ENCODE results near the gene SPTBN1. TPM values are rescaled to one million over a fixed set of nuclear protein-coding genes. Genes with fewer than 3 reads are reported as not detected.

Gene SPTBN1
- polyA plus RNA-seq, 4 donors = 27.1 to 195 (median 51.1) TPM

- no peak overlapping the region for H3K27ac ChIP-seq (ENCODE audit: low read depth in 1 of 3, low read length in 2 of 3)
- H3K36me3 ChIP-seq (ENCODE audit: control insufficient read depth in 3 of 3, insufficient read depth in 2 of 3, low read depth in 1 of 3, low read length in 3 of 3) = peaks cover 35 to 64% (median 53%) of the 10 kb centered on the region in 3 donors
- H3K4me3 ChIP-seq (ENCODE audit: low read depth in 1 of 3, low read length in 3 of 3) = no peak overlapping the region
- no peaks in the 10 kb centered on the region for H3K9me3 ChIP-seq (ENCODE audit: control insufficient read depth in 2 of 2, insufficient read depth in 1 of 2, low read depth in 1 of 2, low read length in 1 of 2)
- H3K4me1 ChIP-seq (ENCODE audit: control insufficient read depth in 3 of 3, insufficient read depth in 2 of 3, low read depth in 1 of 3, low read length in 2 of 3) = no peaks in the 10 kb centered on the region
- no peak for FAIRE-seq
- WGBS, 3 donors = 93 to 100% (median 97%) methylated on average over 3 of the region's 3 CpGs
- DNase-seq = no peak
- H3K27me3 ChIP-seq (ENCODE audit: control insufficient read depth in 3 of 3, insufficient read depth in 3 of 3, low read length in 3 of 3) = no peaks in the 10 kb centered on the region
These were observed 192.1 kb downstream of the SPTBN1 start for GRCh38 chr2:54648256-54648655.

GRCh38 chr2:54649191-54649590, 193.1 kb downstream of the SPTBN1 start:
- FAIRE-seq (no peak), DNase-seq (no peak)
- WGBS, 3 donors = 95 to 99% (median 97%) methylated on average over 4 of the region's 4 CpGs
- Histone ChIP-seq H3K4me3 (ENCODE audit: low read depth in 1 of 3, low read length in 3 of 3) (no peak overlapping the region), H3K27ac (ENCODE audit: low read depth in 1 of 3, low read length in 2 of 3) (no peak overlapping the region), H3K27me3 (ENCODE audit: control insufficient read depth in 3 of 3, insufficient read depth in 3 of 3, low read length in 3 of 3) (no peaks in the 10 kb centered on the region), H3K4me1 (ENCODE audit: control insufficient read depth in 3 of 3, insufficient read depth in 2 of 3, low read depth in 1 of 3, low read length in 2 of 3) (no peaks in the 10 kb centered on the region), H3K9me3 (ENCODE audit: control insufficient read depth in 2 of 2, insufficient read depth in 1 of 2, low read depth in 1 of 2, low read length in 1 of 2) (no peaks in the 10 kb centered on the region), H3K36me3 (ENCODE audit: control insufficient read depth in 3 of 3, insufficient read depth in 2 of 3, low read depth in 1 of 3, low read length in 3 of 3) (peaks cover 34 to 67% (median 52%) of the 10 kb centered on the region in 3 donors)

GRCh38 chr2:54649633-54650032, 193.5 kb downstream of the SPTBN1 start:
- H3K9me3 ChIP-seq (ENCODE audit: control insufficient read depth in 2 of 2, insufficient read depth in 1 of 2, low read depth in 1 of 2, low read length in 1 of 2) = no peaks in the 10 kb centered on the region
- no peak overlapping the region for H3K27ac ChIP-seq (ENCODE audit: low read depth in 1 of 3, low read length in 2 of 3)
- H3K27me3 ChIP-seq (ENCODE audit: control insufficient read depth in 3 of 3, insufficient read depth in 3 of 3, low read length in 3 of 3) = no peaks in the 10 kb centered on the region
- peaks cover 33 to 69% (median 52%) of the 10 kb centered on the region in 3 donors for H3K36me3 ChIP-seq (ENCODE audit: control insufficient read depth in 3 of 3, insufficient read depth in 2 of 3, low read depth in 1 of 3, low read length in 3 of 3)
- H3K4me3 ChIP-seq (ENCODE audit: low read depth in 1 of 3, low read length in 3 of 3) = no peak overlapping the region
- FAIRE-seq = no peak
- 96 to 97% (median 96%) methylated on average over 12 of the region's 12 CpGs for WGBS, 3 donors
- H3K4me1 ChIP-seq (ENCODE audit: control insufficient read depth in 3 of 3, insufficient read depth in 2 of 3, low read depth in 1 of 3, low read length in 2 of 3) = no peaks in the 10 kb centered on the region
- DNase-seq = no peak

GRCh38 chr2:54650612-54651011, 194.5 kb downstream of the SPTBN1 start:
- Histone ChIP-seq H3K4me3 (ENCODE audit: low read depth in 1 of 3, low read length in 3 of 3) (no peak overlapping the region), H3K27ac (ENCODE audit: low read depth in 1 of 3, low read length in 2 of 3) (no peak overlapping the region), H3K9me3 (ENCODE audit: control insufficient read depth in 2 of 2, insufficient read depth in 1 of 2, low read depth in 1 of 2, low read length in 1 of 2) (no peaks in the 10 kb centered on the region), H3K4me1 (ENCODE audit: control insufficient read depth in 3 of 3, insufficient read depth in 2 of 3, low read depth in 1 of 3, low read length in 2 of 3) (no peaks in the 10 kb centered on the region), H3K36me3 (ENCODE audit: control insufficient read depth in 3 of 3, insufficient read depth in 2 of 3, low read depth in 1 of 3, low read length in 3 of 3) (peaks cover 39 to 69% (median 51%) of the 10 kb centered on the region in 3 donors), H3K27me3 (ENCODE audit: control insufficient read depth in 3 of 3, insufficient read depth in 3 of 3, low read length in 3 of 3) (no peaks in the 10 kb centered on the region)
- DNase-seq = no peak
- WGBS, 3 donors = 94 to 100% (median 95%) methylated on average over 2 of the region's 2 CpGs
- no peak for FAIRE-seq

- 85 to 94% (median 93%) methylated on average over 5 of the region's 5 CpGs for WGBS, 3 donors
- Histone ChIP-seq H3K9me3 (ENCODE audit: control insufficient read depth in 2 of 2, insufficient read depth in 1 of 2, low read depth in 1 of 2, low read length in 1 of 2) (no peaks in the 10 kb centered on the region), H3K27me3 (ENCODE audit: control insufficient read depth in 3 of 3, insufficient read depth in 3 of 3, low read length in 3 of 3) (no peaks in the 10 kb centered on the region), H3K27ac (ENCODE audit: low read depth in 1 of 3, low read length in 2 of 3) (no peak overlapping the region), H3K4me1 (ENCODE audit: control insufficient read depth in 3 of 3, insufficient read depth in 2 of 3, low read depth in 1 of 3, low read length in 2 of 3) (no peaks in the 10 kb centered on the region), H3K4me3 (ENCODE audit: low read depth in 1 of 3, low read length in 3 of 3) (no peak overlapping the region), H3K36me3 (ENCODE audit: control insufficient read depth in 3 of 3, insufficient read depth in 2 of 3, low read depth in 1 of 3, low read length in 3 of 3) (peaks cover 34 to 63% (median 46%) of the 10 kb centered on the region in 3 donors)
- no peak for DNase-seq
- no peak for FAIRE-seq
These were observed 195.2 kb downstream of the SPTBN1 start for GRCh38 chr2:54651291-54651690.

GRCh38 chr2:54652540-54652939, 196.4 kb downstream of the SPTBN1 start:
- Histone ChIP-seq H3K27ac (ENCODE audit: low read depth in 1 of 3, low read length in 2 of 3) (no peak overlapping the region), H3K4me1 (ENCODE audit: control insufficient read depth in 3 of 3, insufficient read depth in 2 of 3, low read depth in 1 of 3, low read length in 2 of 3) (no peaks in the 10 kb centered on the region), H3K4me3 (ENCODE audit: low read depth in 1 of 3, low read length in 3 of 3) (no peak overlapping the region), H3K36me3 (ENCODE audit: control insufficient read depth in 3 of 3, insufficient read depth in 2 of 3, low read depth in 1 of 3, low read length in 3 of 3) (peaks cover 29 to 60% (median 42%) of the 10 kb centered on the region in 3 donors), H3K27me3 (ENCODE audit: control insufficient read depth in 3 of 3, insufficient read depth in 3 of 3, low read length in 3 of 3) (no peaks in the 10 kb centered on the region), H3K9me3 (ENCODE audit: control insufficient read depth in 2 of 2, insufficient read depth in 1 of 2, low read depth in 1 of 2, low read length in 1 of 2) (no peaks in the 10 kb centered on the region)
- WGBS, 3 donors = 94 to 96% (median 95%) methylated on average over 1 of the region's 1 CpG
- no peak for FAIRE-seq
- no peak for DNase-seq

- Histone ChIP-seq H3K27me3 (ENCODE audit: control insufficient read depth in 3 of 3, insufficient read depth in 3 of 3, low read length in 3 of 3) (no peaks in the 10 kb centered on the region), H3K27ac (ENCODE audit: low read depth in 1 of 3, low read length in 2 of 3) (no peak overlapping the region), H3K36me3 (ENCODE audit: control insufficient read depth in 3 of 3, insufficient read depth in 2 of 3, low read depth in 1 of 3, low read length in 3 of 3) (peaks cover 30 to 60% (median 43%) of the 10 kb centered on the region in 3 donors), H3K4me1 (ENCODE audit: control insufficient read depth in 3 of 3, insufficient read depth in 2 of 3, low read depth in 1 of 3, low read length in 2 of 3) (no peaks in the 10 kb centered on the region), H3K4me3 (ENCODE audit: low read depth in 1 of 3, low read length in 3 of 3) (no peak overlapping the region), H3K9me3 (ENCODE audit: control insufficient read depth in 2 of 2, insufficient read depth in 1 of 2, low read depth in 1 of 2, low read length in 1 of 2) (no peaks in the 10 kb centered on the region)
- DNase-seq = no peak
- 93 to 97% (median 96%) methylated on average over 26 of the region's 26 CpGs for WGBS, 3 donors
- no peak for FAIRE-seq
These were observed 197.6 kb downstream of the SPTBN1 start for GRCh38 chr2:54653572-54654204.

GRCh38 chr2:54655046-54655809, 199.1 kb downstream of the SPTBN1 start:
- Histone ChIP-seq H3K27ac (ENCODE audit: low read depth in 1 of 3, low read length in 2 of 3) (no peak overlapping the region), H3K9me3 (ENCODE audit: control insufficient read depth in 2 of 2, insufficient read depth in 1 of 2, low read depth in 1 of 2, low read length in 1 of 2) (no peaks in the 10 kb centered on the region), H3K4me1 (ENCODE audit: control insufficient read depth in 3 of 3, insufficient read depth in 2 of 3, low read depth in 1 of 3, low read length in 2 of 3) (no peaks in the 10 kb centered on the region), H3K4me3 (ENCODE audit: low read depth in 1 of 3, low read length in 3 of 3) (no peak overlapping the region), H3K36me3 (ENCODE audit: control insufficient read depth in 3 of 3, insufficient read depth in 2 of 3, low read depth in 1 of 3, low read length in 3 of 3) (peaks cover 29 to 55% (median 42%) of the 10 kb centered on the region in 3 donors), H3K27me3 (ENCODE audit: control insufficient read depth in 3 of 3, insufficient read depth in 3 of 3, low read length in 3 of 3) (no peaks in the 10 kb centered on the region)
- DNase-seq (no peak), FAIRE-seq (no peak)
- 89 to 96% (median 92%) methylated on average over 14 of the region's 14 CpGs for WGBS, 3 donors

Measured in small intestine (tissue), 7 donors.